Adrenal gland (tissue), 12 donors: ENCODE measurements around the gene SUFU. TPM values are rescaled to one million over a fixed set of nuclear protein-coding genes. Genes with fewer than 3 reads are reported as not detected.
A peak's percentile ranks its signal among the peaks of the same experiment; 100 is the strongest.

Source experiments
- DNase-seq, 7 donors: peaks; one replicate each; pipeline ENCODE4 v3.0.0-alpha.2; 2019 to 2020
- H3K27ac ChIP-seq, 5 donors: fragments of 200-600 bp; sonication (generic) in 4 of 5; 1 replicate in 3 of 5; 2 replicates in 2 of 5; pipeline versions ENCODE4 v1.5.1 to v1.8.0; 2016 to 2020; ENCODE audit warnings: mild to moderate bottlenecking in 1 of 5
- H3K27me3 ChIP-seq: fragments of 200-600 bp; 2 replicates; pipeline ENCODE4 v1.8.0; 2021
- H3K36me3 ChIP-seq, 2 donors: fragments of 200-600 bp; replicated peaks in 1 of 2; 1 replicate in 1 of 2; 2 replicates in 1 of 2; pipeline versions ENCODE4 v1.5.1 to v1.8.0; 2018 to 2022
- H3K4me1 ChIP-seq, 2 donors: fragments of 200-600 bp; replicated peaks in 1 of 2; 1 replicate in 1 of 2; 2 replicates in 1 of 2; pipeline versions ENCODE4 v1.5.1 to v1.8.0; 2018 to 2021
- H3K4me3 ChIP-seq, 4 donors: fragments of 200-600 bp; sonication (generic) in 3 of 4; one replicate each; pipeline ENCODE4 v1.5.1; 2016 to 2018
- H3K9me3 ChIP-seq, 3 donors: fragments of 200-600 bp; sonication (generic) in 1 of 3; replicated peaks in 1 of 3; 1 replicate in 2 of 3; 2 replicates in 1 of 3; pipeline versions ENCODE4 v1.5.1 to v1.8.0; 2016 to 2021
- POLR2A ChIP-seq, 2 donors: fragments of 450-650 bp; IDR thresholded peaks; one replicate each; pipeline ENCODE4 v1.6.1; 2017; ENCODE audit warnings: antibody characterized with exemption in 2 of 2, mild to moderate bottlenecking in 2 of 2, moderate library complexity in 1 of 2
- WGBS, 4 donors: extraction: QIAGEN DNeasy Blood & Tissue Kit in 2 of 4; methylation state at CpG; one replicate each; pipeline versions ENCODE4 v1.1.5 to v1.1.7; 2013 to 2017; 5-methylcytosine and 5-hydroxymethylcytosine counted together
- intact Hi-C, 2 donors: fragments of 100-400 bp; cut with DNase I; formaldehyde crosslinking; loops; one replicate each; pipeline versions ENCODE4 v1.14.1 to v1.15.0; 2022 to 2023
- polyA plus RNA-seq, 3 donors: library from polyadenylated mRNA; stranded (reverse); fragments of 200-250 nt in 2 of 3; fragments of 350-450 nt in 1 of 3; fragmentation: Illumina TruSeq in 1 of 3; extraction: RNeasy Lipid Tissue Mini Kit (QIAGEN cat#74804) in 1 of 3; gene quantifications; one replicate each; pipeline ENCODE4 v1.2.3, GENCODE V29; 2013 to 2014
- total RNA-seq, 9 donors: library from RNA; depleted of rRNA in 4 of 9; stranded (reverse); fragments of >200 nt in 4 of 9; fragments of 120-200 nt in 1 of 9; fragmentation: NEBNext Ultra II Directional in 1 of 9; extraction: Animal tissue kit (Norgen Biotek cat#: 25700) in 1 of 9; gene quantifications; one replicate each; pipeline versions ENCODE4 v1.1.0 to v1.2.4, GENCODE V29; 2013 to 2023
- TF ChIP-seq, protein P1 (sequence below), 6 experiments: fragments of 450-650 bp in 4 of 6; fragments of 200-600 bp in 2 of 6; sonication (generic) in 1 of 6; IDR thresholded peaks; 1 replicate in 5 of 6; 2 replicates in 1 of 6; pipeline versions ENCODE4 v1.5.1 to v1.8.0; 2016 to 2021; ENCODE audit warnings: antibody characterized with exemption in 6 of 6, mild to moderate bottlenecking in 2 of 6, moderate library complexity in 1 of 6
- donor health status: healthy with polysubstance abuse.
- donor health status: Bipolar disorder and iron deficiency.
- donor health status: DM: yes; HTN: yes; CAD: no.
- donor health status: DM: no; HTN: no; CAD: no.
- donor health status: DM: no; HTN: no; CAD: no.
- donor health status: DM: yes; HTN: yes; CAD: no.

Gene SUFU
- total and polyA plus RNA-seq, 12 donors: 4.3 to 20.2 (median 11.1) TPM

DNA sequence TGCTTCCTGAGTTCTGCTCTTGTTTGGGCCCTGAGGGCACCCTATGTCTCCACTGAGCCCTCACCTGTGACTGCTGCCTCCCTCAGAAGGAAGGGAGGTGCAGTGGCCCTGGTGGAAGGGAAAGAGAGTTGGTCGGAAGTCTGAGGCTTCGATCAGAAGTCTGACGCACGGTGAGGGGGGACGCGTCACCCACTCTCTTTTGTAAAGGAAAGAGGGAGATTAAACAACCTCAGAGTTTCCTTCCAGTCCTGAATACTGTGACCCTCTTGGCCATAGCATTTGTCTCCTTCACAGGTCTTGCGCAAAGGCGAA lies 109.1 kb downstream of the SUFU start:
- peaks cover 10 to 21% of the 10 kb centered on the region in 2 donors for H3K4me1 ChIP-seq
- intact Hi-C loops: no loop called here

DNA sequence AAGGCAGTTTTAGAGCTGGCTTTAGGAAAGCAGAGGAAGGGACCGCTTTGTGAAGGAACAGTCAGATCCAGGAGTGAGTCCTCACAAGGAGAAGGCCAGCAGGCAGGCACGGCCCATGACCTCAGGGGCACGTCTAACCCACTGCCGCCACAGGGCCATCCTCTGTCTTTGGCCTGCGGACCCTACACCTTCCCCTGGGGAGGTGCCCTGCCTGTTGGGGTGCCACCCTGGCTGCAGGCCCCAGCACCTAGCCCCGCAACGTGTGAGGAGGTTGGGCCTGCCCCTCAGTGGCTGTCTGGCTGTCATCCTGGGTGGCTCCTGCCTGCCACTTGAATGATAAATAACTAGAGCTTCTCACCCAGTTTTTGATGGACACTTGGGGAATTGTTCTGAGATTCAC lies 109.5 kb downstream of the SUFU start:
- H3K27ac ChIP-seq: peak overlapping the region in 2 of 5 donors; percentile 47 to 63
- no peaks in the 10 kb centered on the region for H3K9me3 ChIP-seq
- peaks cover 10 to 21% of the 10 kb centered on the region in 2 donors for H3K4me1 ChIP-seq
- intact Hi-C loops: no loop called here
- 76 to 100% (median 84%) methylated on average over 1 to 7 of the region's 7 CpGs for WGBS, 4 donors
- H3K36me3 ChIP-seq: peaks cover 0 to 40% of the 10 kb centered on the region in 2 donors
- no peak overlapping the region for H3K4me3 ChIP-seq
- no peak for DNase-seq
- no peaks in the 10 kb centered on the region for H3K27me3 ChIP-seq
- TF ChIP-seq, protein P1, sequence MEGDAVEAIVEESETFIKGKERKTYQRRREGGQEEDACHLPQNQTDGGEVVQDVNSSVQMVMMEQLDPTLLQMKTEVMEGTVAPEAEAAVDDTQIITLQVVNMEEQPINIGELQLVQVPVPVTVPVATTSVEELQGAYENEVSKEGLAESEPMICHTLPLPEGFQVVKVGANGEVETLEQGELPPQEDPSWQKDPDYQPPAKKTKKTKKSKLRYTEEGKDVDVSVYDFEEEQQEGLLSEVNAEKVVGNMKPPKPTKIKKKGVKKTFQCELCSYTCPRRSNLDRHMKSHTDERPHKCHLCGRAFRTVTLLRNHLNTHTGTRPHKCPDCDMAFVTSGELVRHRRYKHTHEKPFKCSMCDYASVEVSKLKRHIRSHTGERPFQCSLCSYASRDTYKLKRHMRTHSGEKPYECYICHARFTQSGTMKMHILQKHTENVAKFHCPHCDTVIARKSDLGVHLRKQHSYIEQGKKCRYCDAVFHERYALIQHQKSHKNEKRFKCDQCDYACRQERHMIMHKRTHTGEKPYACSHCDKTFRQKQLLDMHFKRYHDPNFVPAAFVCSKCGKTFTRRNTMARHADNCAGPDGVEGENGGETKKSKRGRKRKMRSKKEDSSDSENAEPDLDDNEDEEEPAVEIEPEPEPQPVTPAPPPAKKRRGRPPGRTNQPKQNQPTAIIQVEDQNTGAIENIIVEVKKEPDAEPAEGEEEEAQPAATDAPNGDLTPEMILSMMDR (IDR thresholded peaks at IDR 0.05): no peak
- TF ChIP-seq POLR2A (IDR thresholded peaks at IDR 0.05): no peak

More for the DNA sequence above, 109.1 kb downstream of the SUFU start:
- TF ChIP-seq, protein P1 (IDR thresholded peaks at IDR 0.05): no peak
- no peak for TF ChIP-seq POLR2A (IDR thresholded peaks at IDR 0.05)
- peaks cover 0 to 37% of the 10 kb centered on the region in 2 donors for H3K36me3 ChIP-seq
- no peak for DNase-seq
- 72 to 83% (median 81%) methylated on average over 8 of the region's 8 CpGs for WGBS, 4 donors
- H3K27me3 ChIP-seq: no peaks in the 10 kb centered on the region
- H3K9me3 ChIP-seq: no peaks in the 10 kb centered on the region
- H3K27ac ChIP-seq: peak overlapping the region in 2 of 5 donors; percentile 47 to 63
- H3K4me3 ChIP-seq: no peak overlapping the region

DNA sequence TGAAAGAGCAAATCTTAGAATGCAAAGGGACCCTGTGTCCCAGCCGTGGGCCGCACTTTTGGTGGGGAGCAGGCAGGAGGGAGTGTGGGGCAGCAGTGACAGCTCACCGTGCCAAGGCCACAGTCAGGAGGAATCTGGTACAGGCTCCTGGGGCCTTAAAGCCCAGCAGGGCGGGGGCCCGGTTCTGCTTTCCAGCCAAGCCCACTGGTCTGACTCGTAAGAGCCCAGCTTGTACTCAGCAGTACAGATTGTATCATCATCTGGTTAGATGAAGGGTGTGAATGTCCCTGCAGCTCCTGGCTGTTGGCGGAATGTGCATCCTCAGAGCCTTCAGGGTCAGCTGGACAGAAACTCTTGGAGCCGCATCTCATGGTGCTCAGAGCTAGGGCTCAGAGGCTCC lies 110.0 kb downstream of the SUFU start:
- TF ChIP-seq, protein P1 (IDR thresholded peaks at IDR 0.05): no peak
- TF ChIP-seq POLR2A (IDR thresholded peaks at IDR 0.05): no peak
- peak in 3 of 7 donors; percentile 40 to 58 (median 46) for DNase-seq
- no peaks in the 10 kb centered on the region for H3K9me3 ChIP-seq
- intact Hi-C loops: no loop called here
- peak overlapping the region in 2 of 5 donors; percentile 47 to 63 for H3K27ac ChIP-seq
- peaks cover 10 to 21% of the 10 kb centered on the region in 2 donors for H3K4me1 ChIP-seq
- peaks cover 0 to 41% of the 10 kb centered on the region in 2 donors for H3K36me3 ChIP-seq
- 0 to 40% (median 35%) methylated on average over 2 to 8 of the region's 8 CpGs for WGBS, 4 donors
- H3K27me3 ChIP-seq: no peaks in the 10 kb centered on the region
- no peak overlapping the region for H3K4me3 ChIP-seq

DNA sequence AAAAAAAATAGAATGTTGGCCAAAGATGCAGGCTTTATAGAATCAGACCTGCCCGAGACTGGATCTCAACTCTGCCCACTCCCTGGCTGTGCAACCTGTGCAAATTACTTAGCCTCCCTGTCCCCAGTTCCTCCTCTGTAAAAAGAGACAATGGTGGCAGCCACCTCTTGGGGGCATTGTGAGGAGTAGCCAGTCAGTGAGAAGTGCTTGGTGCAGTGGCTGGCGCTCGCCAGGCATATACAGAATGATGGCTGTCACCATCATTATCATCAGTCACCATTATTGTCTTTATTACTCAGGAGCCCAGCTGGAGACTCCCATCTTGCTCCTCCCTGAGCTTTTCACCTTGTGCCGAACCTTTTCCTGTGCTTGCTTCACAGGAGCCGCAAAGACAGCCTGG lies 111.1 kb downstream of the SUFU start:
- 93 to 97% (median 95%) methylated on average over 5 of the region's 5 CpGs for WGBS, 4 donors
- peaks cover 0 to 41% of the 10 kb centered on the region in 2 donors for H3K36me3 ChIP-seq
- intact Hi-C loops: no loop called here
- H3K4me3 ChIP-seq: no peak overlapping the region
- peaks cover 12 to 25% of the 10 kb centered on the region in 2 donors for H3K4me1 ChIP-seq
- TF ChIP-seq, protein P1 (IDR thresholded peaks at IDR 0.05): no peak
- no peak for TF ChIP-seq POLR2A (IDR thresholded peaks at IDR 0.05)
- peak overlapping the region in 1 of 5 donors; percentile 50 for H3K27ac ChIP-seq
- DNase-seq: no peak
- no peaks in the 10 kb centered on the region for H3K27me3 ChIP-seq
- no peaks in the 10 kb centered on the region for H3K9me3 ChIP-seq
